Iris pigment epithelial cell (primary cell): Measurements from ENCODE around the gene RBM5.

ENCODE experiments used
- DNase-seq: peaks from one replicate; pipeline ENCODE4 v3.0.0-alpha.2; 2011; ENCODE audit warnings: low read depth

The RBM5 gene

DNA sequence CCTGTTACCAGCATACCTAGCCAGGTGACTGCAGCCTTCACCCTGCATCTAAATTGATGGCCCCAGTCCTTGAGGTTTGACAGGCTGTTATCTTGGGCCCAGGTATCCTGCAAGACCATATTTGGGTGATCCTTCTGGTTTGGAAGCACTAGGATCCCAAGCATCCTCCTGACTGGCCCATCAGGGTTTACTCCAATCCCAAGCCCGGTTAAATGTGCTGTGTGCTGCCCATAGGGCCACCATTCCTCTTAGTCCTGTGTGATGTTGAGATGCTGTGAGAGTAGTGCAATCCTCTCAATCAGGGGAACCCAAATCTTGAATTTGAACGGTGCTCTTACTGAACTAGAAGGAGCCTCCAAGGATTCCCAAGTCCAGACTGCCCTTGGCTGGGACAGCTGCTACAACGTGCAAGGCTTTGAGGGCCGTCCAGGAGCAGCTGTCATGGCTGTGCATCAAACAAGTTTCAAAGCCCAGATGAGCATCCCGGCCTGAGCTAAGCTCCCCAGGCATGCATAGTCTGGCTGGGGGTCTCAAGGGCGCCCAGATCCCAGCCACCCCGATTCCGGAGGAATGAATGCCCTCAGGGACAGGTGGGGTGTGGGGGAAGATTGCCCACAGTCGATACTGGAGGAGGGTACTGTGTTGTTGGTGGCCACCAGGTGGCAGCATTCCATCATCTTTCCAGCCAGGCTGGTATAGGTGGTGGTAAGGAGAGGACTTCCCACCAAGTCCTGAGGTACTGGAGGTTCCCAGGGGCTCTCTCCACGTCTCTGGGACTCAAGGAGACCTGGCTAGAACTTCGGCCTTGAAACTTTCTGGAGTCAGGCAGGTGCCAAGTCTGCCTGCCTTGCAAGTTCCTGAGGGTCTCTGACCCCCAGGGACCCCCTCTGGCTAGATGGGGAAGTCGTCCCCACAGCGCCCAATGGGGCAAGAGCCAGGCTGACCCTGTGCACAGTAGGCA is 32.6 kb downstream of the RBM5 start:
- peak; percentile 70 for DNase-seq

DNA sequence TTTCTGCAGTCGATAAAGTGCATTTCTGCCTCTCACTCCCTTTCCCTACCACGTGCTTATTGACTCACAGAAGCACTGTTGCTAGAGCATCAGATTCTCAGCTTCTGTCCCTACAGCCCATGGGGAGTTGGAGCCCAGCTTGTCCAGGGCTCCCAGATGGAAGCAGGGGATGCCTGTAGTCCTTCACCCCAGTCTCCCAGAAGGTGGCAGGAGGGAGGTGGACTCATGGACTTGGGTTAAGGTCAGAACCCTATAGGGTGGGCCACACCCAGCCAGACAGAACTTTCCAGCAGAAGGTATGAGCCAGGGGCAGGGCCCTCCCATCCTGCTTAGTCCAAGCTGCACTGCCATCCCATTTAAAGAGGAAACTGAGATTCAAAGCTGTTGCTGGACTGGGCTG is 33.4 kb downstream of the RBM5 start:
- no peak for DNase-seq

DNA sequence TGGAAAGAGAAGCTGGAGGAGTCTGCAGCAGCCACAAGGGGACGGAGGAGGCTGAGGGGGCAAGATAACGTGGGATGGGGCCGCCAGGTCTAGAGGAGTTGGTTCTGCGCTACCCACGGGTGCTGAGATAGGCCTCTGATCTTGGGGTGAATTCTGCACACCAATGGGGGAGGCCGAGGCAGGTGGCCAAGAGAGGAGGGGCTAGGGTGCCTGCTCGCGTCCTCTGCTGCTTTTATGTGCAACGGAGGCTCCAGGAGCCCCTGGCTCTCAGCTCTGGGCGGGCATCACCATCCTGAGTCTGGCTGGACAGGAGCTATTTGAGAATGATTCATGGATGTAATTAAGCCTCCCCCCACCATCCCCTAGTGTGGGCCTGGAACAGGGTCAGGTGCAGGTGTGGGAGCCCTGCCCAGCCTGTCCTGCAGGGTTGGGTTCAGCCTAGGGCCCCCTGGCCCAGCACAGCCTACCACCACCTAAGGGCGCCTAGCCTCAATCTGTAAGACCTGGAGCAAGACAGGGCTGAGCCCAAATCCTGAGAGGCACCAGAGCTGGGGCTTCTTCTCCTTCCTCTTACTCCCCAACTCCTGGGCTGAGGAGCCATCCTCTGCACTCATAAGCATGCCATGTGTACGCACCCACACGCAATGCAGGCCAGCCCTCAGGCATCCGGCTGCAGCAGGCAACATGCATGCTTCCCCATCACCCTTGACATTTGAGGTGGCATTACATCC is 34.1 kb downstream of the RBM5 start:
- no peak for DNase-seq

DNA sequence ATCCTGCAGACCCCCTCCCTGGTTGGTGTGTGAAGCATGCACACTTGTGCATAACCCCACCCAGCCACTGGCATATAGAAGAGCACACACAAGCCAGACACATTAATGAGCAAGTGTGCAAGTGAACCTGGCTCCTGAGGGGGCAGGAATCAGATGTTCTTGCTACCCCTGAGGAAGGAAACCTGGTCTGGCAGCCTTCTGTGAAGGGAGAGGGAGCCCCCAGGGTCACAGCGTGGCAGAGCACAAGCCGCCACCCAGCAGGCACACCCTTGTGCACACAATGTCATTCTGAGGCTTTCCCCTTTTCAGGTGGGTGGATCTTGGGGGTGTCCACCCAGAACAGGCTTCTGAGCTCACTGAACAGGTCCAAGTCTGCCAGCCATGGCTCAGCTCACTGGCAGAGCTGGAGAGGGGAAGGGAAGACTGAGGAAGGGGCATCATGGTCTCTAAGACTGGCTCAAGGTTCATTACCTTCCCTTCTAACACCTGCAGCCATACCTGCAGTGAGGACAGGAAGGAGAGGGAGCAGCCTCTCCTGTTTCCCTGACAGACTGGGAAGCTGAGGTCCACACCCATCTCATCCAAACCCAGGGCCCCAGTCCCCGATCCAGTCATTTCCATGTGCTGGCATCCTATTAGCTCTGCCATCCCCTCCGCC is 34.8 kb downstream of the RBM5 start:
- no peak for DNase-seq

DNA sequence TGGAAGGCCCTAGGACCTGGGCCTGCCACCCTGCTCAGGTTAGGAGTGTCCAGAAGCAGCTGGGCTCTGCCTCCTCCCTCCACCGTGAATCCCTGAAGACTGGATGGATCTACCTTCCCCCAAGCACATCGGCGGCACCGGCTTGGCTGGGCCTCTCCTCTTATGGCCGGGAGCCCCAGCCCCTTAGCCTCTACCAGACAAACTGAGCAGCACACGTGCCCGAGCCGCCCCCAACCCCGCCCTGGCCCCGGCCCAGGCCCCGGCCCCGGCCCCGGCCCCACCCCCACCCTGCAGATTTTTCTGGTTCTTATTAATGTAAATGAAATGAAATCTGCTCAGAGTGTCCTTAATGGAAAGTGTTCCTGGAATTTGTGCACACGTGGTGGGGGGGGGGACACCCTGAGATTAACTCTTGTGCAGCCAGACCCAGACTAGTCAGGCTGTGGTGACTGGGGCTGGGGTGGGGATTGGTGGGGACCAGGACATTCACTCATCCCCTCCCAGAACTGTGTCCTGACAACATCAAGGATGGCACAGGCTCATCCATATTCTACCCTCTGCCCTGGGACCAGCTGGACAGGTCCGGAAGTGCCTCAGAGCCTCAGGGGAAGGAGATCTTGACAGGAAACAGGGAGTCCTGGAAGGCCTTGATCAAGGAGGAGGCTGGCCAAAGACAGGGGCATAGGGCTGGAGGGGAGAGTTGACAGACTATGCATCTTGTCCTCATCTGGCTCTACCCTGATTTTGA is 35.5 kb downstream of the RBM5 start:
- DNase-seq, result no peak

DNA sequence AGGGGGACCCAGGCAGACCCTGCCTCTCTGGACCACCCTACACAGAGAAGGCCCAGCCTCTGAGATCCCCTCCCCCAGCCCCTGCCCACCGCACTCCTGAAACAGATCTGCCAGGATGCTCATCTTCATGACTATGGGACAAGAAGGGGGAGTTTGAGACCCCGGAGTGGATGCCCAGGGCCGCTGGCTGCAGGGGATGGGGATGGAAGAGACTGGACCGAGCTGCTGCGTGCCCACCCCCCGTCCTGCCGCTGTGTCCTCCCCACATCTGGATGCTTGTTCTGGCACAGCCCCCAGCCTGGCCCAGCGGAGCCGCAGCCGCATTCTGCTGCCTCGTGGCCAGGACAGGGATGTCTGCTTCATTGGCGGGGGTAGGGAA is 36.1 kb downstream of the RBM5 start:
- no peak for DNase-seq

DNA sequence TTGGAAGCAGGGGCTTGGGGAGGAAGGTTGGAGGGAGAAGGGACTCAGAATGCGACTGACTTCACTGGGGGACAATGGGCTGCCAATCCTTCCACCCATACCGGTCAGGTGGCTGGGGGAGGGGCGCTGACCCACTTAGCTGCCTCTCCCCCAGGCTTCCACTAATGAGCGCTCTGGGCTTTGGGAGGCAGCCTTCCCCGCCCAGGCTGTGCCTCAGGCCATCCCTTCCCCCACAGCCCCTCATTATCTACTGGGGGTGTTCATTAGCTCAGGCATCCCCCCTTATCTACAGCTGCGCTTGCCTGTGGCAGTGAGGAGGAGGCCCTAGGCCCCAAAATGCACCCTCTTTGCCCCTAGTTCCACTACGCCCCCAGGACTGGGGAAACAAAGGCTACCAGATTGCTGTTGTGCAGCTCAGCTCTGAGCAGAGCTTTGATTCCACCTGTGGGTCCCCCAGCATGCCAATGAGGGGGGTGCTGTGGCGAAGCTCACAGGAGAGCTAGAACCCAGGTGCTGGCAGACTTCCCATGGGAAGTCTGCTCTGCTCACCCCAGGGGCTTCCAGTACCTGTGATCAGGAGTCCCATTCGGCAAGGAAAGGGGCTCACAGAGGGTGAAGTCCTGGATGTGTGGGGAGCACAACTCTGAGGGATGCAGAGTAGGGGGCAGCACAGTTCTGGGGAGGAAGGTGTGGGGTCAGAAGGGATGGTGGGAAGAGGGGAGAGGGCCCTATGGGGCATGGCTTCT is 37.0 kb downstream of the RBM5 start:
- DNase-seq, result no peak

DNA sequence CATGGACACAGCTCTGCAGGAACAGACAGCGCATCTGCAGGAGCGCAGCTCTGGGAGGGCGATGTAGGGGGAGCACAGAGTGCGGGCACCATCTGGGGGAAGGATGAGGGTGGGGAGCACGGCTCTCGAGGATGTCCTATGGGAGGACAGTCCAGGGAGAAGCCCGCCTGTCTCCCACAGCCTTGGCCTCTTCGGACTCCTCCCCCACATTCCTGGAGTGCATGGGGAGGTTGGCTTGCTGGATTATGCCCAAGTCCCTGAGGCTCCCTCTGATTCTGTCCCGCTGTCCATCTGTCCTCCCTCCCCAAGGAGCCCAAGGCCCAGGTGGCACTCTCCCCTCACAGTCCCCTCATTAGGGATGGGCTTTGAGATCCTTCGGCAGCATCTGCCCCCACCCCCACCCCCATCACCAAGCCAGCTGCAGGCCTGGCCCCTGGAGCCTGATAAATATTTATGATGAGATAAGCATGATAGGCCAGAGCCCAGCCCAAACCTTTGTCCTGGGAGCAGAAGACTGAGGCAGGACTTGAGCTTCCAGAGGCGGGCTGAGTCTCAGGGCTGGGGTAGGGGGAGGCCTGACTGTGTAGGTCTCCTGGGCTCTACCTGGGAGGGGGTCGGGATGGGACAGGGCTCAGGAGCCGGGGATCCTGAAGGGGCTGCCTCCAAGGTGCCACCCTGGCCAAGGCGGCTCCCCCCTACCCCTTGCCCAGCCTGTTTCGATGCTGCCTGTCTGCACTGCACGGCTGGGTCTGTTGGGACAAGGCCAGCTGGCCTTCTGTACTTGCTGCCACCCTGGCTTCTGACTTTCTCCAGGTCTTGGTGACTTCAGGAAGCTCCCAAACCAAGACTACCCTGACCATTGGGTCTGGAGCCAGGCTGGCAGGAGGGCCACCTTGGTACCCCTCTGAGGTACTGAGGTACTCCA is 37.8 kb downstream of the RBM5 start:
- DNase-seq, result peak; percentile 28

DNA sequence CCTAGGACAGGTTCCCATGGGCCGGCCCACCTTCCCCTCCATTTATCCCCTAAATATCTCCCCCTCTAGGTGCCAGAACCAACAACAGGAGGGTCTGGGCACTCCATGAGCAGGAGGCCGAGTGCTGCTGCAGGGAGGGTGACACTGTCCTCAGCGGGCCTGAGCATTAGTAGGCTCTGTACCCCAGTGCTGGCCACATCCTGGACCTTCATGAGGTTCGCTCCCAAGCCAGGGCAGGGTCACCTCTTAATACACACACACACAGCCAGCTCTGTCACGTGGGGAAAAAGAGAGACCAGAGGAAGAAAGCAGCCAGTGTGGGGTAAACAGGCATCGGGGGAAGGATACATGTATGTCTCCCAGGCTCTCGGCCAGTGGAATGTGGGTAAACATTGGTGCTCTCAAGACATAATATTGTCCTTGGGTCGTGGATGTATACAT is 38.6 kb downstream of the RBM5 start:
- DNase-seq, result no peak

DNA sequence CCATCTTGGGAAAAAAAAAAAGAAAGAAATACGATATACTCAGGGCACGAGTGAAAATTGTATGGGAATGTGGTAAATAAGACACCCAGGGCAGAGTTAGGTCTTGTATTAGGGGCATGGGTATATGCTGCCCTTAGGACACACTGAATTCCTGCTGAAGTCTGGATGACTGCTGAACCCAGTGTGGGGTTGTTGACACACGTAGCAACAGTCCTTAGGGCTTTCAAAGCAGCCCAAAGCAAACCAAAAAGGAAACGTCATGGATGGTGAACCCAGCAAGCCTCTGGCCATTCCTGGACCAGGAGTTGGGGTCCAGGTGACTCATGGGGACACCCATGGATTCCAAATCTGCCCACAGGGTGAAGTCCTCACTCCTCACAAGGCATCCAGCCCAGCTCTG is 39.3 kb downstream of the RBM5 start:
- DNase-seq, result no peak

DNA sequence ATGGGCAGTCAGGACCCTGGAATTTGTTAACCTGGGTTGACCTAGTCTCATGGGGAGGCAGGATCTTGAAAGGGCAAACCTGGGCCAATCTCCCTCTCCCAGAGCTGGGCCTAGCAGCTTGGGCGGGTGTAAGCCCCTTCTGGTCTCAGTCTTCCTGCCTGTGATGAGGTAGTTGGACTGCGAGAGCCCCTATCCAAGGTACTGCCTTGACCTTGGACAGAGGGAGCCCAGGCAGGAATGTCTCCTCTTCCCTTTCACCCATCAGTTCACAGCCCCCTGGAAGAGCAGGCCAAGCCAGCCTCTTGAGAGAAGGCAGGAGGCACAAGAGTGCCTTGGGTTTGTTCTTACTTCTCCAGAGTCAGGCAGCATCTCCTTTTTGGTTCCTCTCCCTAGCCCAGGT is 41.7 kb downstream of the RBM5 start:
- no peak for DNase-seq

DNA sequence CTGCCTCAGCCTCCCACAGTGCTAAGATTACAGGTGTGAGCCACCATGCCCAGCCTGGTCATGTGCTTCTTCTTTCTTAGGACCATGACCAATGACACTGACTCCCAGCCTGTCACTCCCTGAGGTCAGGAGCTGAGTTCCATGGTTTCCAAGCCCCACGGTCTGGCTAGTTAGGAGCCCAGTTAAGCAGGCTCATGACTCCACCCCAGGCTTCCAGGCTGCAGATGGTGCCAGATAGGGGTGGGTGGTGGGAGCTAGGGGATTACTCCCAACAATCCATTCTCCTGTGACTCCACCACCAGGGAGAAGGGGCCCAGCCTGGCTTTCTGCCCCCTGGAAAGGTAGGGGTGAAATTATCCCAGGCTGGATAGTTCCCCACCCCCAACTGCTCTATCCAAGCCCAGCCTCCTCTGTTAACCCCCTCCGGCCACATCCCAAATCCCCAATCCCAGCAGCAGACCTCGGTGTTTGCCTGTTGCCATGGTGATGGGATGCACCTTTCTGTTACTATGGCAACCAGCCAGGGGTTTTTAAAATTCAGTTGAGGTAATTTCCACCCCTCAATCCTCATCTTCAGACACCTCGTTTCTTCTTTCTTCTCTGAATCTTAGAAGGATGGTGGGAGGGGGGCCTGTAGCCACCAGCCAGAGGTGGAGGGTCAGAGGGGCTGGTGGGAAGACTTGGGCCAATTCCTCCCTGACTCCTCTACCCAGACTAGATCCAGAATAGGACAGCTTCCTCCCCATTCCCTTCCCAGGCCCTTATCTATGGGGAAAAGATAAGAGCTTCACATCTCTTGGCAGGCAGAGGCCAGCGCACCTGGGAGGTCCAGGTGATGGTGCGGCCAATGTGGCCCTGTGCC is 43.9 kb downstream of the RBM5 start:
- DNase-seq, result no peak

DNA sequence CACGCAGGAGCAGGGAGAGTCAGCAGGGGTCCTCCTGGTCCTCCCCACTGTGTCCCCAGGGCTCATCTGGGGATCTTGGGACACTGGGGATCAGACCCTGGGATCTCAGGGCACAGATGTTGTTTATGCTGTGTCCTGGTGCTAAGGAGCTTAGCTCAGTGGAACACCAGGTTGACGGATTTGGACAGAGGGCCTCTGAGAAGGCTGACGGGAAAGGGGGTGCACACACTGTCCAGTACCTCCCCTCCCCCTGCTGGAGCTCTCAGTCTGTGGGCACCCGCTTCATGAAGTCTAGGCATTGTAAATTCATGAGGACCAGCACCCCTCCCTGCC is 44.5 kb downstream of the RBM5 start:
- DNase-seq, result no peak

DNA sequence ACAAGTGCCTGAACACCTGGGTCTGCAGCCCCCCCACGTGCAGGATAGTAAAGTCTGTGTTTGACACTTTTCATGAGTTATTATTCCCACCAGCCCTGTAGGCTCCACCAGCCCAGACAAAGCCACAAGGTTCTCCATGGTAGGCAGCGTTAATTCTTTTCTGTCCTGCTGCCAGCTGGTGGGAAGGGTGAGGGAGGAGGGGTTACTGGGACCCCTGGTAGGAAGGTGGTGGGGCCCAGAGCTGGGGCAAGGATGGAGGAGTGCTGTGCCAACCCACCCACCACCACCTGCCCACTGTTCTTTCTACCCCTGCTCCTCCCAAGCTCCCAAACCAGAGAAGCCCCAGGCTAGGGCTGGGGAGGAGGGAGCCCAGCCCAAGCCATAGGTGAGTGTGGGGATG is 45.6 kb downstream of the RBM5 start:
- no peak for DNase-seq

DNA sequence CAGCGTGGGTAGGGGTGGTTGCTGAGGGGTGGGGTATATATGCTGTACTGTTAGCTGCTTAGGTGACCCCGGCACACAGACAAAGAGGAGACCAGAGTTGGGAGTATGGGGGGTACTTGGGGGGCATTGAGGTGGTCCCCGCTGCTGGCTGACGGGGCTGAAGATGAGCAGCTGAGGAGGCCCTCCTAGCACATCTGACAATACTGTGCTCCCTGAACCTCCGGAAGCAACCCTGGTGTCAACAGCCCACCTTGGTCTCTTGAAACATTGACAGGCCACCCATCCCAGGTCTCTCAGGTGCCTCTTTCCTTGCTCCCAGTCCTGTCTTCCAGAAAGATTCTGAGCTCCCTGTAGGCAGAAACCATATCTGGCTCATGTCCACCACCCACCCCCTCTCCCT is 47.2 kb downstream of the RBM5 start:
- no peak for DNase-seq

DNA sequence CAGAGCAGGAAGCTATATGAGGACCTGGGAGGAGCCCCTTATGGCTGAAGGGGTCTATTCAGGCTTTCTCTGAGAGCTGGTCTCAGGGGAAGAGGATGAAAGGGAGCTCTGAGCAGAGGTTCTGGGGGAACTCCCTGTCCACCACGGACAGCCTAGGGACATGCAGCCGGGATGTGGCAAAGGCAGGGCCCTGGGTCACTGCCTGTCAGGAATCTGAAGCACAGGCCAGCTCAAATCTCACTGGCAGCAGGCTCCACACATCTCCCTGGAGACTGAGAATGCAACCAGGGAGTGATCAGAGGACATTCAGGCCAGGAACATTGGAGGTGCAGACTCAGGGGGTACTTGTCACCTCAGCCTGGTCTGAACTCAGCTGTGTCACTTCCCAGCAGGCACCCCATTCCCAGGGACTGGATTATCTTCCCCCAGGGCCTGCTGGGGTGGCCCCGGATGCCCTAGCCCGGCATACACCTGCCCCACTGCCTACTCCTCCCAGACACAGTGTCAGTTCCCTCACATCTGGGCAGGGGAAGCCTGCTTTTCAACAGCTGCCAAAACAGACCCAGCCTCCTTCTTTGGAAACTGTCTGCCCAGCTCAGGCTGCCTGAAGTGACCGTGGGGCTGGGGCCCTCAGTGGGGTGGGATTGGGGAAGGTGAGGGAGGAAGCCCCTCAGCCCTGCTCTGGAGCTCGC is 48.1 kb downstream of the RBM5 start:
- DNase-seq, result no peak

DNA sequence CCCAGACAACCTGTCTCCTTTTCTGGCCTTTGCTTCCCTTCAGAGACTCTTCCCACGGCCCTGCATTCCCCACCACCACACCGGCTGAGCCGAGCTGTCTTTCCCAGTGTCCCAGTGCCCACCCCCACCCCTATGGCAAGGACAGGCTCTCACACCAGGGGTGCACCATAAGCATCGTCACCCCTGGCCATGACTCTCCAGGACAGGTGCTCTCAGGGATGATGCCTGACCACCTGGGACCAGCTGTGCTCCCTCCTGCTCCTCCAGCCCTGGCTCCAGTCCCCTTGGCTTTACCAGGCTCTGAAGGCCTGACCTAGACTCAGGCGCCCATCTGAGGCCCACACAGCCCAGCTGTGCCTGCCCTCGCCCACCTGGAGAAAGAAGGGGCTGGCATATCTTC is 48.8 kb downstream of the RBM5 start:
- no peak for DNase-seq

DNA sequence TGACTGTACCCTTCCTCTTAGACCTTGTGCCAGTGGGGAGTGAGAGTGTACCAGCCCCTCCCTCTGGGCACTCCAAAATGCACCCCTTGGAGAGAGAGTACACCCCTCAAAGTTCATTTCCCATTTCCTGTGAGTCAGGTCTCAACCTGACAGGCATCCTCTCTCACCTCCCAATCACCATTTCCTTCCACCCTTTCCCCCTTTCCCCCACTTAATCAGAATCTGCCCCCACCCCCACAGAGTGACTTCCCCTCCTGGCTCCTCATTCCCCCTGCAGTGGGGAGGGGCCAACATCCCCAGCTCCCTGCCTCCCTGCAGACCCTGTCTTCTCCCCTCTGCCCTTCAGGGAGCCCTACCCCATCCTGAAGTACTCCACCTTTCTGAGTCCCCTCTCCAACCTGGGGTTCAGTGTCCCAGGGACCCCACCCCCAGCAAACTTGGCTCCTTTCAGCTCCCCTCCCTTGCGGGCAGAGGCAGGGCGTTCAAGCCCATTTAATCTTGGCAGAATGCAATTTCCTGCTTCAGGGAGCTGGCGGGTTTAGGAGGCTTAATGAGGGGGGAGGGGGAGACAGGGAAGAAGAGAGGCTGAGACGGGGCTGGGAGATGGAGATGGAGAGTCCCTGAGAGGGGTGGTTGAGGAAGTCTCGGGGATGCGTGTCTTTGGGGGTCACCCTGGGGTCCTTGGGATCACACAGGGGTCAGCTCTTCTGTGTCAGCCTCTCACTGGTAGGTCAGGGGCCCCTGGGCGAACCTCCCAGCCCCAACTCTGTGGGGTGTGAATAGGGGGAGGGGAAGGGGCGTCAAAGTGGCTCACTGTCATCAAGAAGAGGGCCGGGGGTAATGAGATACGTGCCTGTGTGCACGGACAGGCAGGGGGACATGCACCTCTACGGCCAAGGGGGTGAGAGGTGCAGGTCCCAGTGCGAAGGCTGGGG is 49.8 kb downstream of the RBM5 start:
- DNase-seq, result no peak
